Measurements from ENCODE around the gene YARS1. TPM values are rescaled to one million over a fixed set of nuclear protein-coding genes. Genes with fewer than 3 reads are reported as not detected.
"Not testable (repeated sequence)": the region's sequence is repeated elsewhere in the genome, so short reads cannot be mapped to it uniquely, and the experiment has no call there.

Gene YARS1
- total RNA-seq, 1 experiment from 2014 or later = 244 TPM

DNA sequence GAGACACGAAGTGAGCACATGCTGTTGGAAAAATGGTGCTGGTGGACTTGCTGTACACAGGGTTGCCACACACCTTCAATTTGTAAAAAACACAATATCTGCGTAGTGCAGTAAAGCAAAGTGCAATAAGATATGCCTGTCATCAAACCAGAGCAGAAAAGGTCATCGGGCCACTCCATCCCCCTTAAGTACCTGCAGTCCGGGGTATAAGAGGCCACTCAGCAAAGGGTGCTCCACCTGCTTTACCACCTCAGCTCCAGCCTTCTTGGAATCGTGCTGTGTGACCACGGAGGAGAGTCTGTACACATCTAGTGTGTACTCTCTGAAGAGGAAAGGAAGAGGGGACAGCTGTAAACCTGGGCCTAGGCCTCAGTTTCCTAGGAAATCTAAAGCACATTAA is 10.9 kb downstream of the YARS1 start:
- ChIA-PET POLR2A (no interaction called here), RAD21 (ENCODE audit: low non-redundant PET in 1 of 2, low total read pairs in 2 of 2, uncharacterized antibody in 2 of 2, unreplicated experiment in 2 of 2) (no interaction called here), CTCF (no interaction called here)
- intact Hi-C loops (cut with micrococcal nuclease) = no loop called here
- H3K4me3 ChIP-seq (replicated peaks in 1 of 2; ENCODE audit: low read depth in 1 of 2, low read length in 2 of 2) = no peak overlapping the region
- no peaks in the 10 kb centered on the region for H3K4me1 ChIP-seq (ENCODE audit: control insufficient read depth in 1 of 2, insufficient read depth in 2 of 2, low read length in 2 of 2)
- peaks cover 3% of the 10 kb centered on the region; the same call in 1 of the 2 replicates for H4K20me1 ChIP-seq (ENCODE audit: insufficient read depth)
- H3K27ac ChIP-seq (ENCODE audit: low read depth, low read length) = no peak overlapping the region
- peaks cover 32 to 45% of the 10 kb centered on the region in 2 experiments for H3K36me3 ChIP-seq (ENCODE audit: control insufficient read depth in 1 of 2, insufficient read depth in 2 of 2, low read length in 2 of 2)
- BruUV-seq (replicated peaks) = no TSS peak
- H3K9me3 ChIP-seq (ENCODE audit: control insufficient read depth in 1 of 2, insufficient read depth in 1 of 2, low read depth in 1 of 2, low read length in 2 of 2) = no peaks in the 10 kb centered on the region
- peaks cover 64% of the 10 kb centered on the region for H3K79me2 ChIP-seq (ENCODE audit: insufficient read depth, low read length)
- no peak for DNase-seq (ENCODE audit: low read depth, low spot score)
- no peak overlapping the region for H3K9ac ChIP-seq (ENCODE audit: low read length)
- no peaks in the 10 kb centered on the region for H3K9me2 ChIP-seq (ENCODE audit: insufficient read depth)
- H3K27me3 ChIP-seq (ENCODE audit: insufficient read depth, low read length) = no peaks in the 10 kb centered on the region
- no peak overlapping the region for H3K4me2 ChIP-seq (ENCODE audit: low read length)
- ATAC-seq = no peak
- TF ChIP-seq, protein P1, sequence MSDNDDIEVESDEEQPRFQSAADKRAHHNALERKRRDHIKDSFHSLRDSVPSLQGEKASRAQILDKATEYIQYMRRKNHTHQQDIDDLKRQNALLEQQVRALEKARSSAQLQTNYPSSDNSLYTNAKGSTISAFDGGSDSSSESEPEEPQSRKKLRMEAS (IDR thresholded peaks at IDR 0.05) = no peak
- TF ChIP-seq, protein P2, sequence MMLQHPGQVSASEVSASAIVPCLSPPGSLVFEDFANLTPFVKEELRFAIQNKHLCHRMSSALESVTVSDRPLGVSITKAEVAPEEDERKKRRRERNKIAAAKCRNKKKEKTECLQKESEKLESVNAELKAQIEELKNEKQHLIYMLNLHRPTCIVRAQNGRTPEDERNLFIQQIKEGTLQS (IDR thresholded peaks at IDR 0.05) = no peak
- TF ChIP-seq SP1 (IDR thresholded peaks at IDR 0.05; ENCODE audit: low read depth) = no peak
- no peak for TF ChIP-seq YY1 (IDR thresholded peaks at IDR 0.05; ENCODE audit: extremely low read depth, insufficient replicate concordance, low read depth, low read length)
- no peak for TF ChIP-seq EGR1 (IDR thresholded peaks at IDR 0.05; ENCODE audit: low read depth)
- H2AFZ ChIP-seq (ENCODE audit: low read depth, low read length, poor library complexity, severe bottlenecking) = no peak overlapping the region

DNA sequence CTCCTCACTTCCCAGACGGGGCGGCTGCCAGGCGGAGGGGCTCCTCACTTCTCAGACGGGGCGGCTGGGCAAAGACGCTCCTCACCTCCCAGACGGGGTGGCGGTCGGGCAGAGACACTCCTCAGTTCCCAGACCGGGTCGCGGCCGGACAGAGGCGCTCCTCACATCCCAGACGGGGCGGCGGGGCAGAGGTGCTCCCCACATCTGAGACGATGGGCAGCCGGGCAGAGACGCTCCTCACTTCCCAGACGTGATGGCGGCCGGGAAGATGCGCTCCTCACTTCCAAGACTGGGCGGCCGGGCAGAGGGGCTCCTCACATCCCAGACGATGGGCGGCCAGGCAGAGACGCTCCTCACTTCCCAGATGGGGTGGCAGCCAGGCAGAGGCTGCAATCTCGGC is 12.7 kb downstream of the YARS1 start:
- peaks cover 63% of the 10 kb centered on the region for H3K79me2 ChIP-seq (ENCODE audit: insufficient read depth, low read length)
- RAD21 ChIA-PET (ENCODE audit: low non-redundant PET in 1 of 2, low total read pairs in 2 of 2, uncharacterized antibody in 2 of 2, unreplicated experiment in 2 of 2); H3K9me3 ChIP-seq (ENCODE audit: control insufficient read depth in 1 of 2, insufficient read depth in 1 of 2, low read depth in 1 of 2, low read length in 2 of 2); H3K27ac ChIP-seq (ENCODE audit: low read depth, low read length); BruUV-seq (replicated peaks); CTCF ChIA-PET; DNase-seq (ENCODE audit: low read depth, low spot score); H3K9ac ChIP-seq (ENCODE audit: low read length); ATAC-seq; H3K27me3 ChIP-seq (ENCODE audit: insufficient read depth, low read length); intact Hi-C loops (cut with micrococcal nuclease); H3K4me2 ChIP-seq (ENCODE audit: low read length); H4K20me1 ChIP-seq (ENCODE audit: insufficient read depth); H2AFZ ChIP-seq (ENCODE audit: low read depth, low read length, poor library complexity, severe bottlenecking); H3K9me2 ChIP-seq (ENCODE audit: insufficient read depth); POLR2A ChIA-PET; H3K4me3 ChIP-seq (replicated peaks in 1 of 2; ENCODE audit: low read depth in 1 of 2, low read length in 2 of 2); H3K4me1 ChIP-seq (ENCODE audit: control insufficient read depth in 1 of 2, insufficient read depth in 2 of 2, low read length in 2 of 2): not testable (repeated sequence)
- peaks cover 23 to 31% of the 10 kb centered on the region in 2 experiments for H3K36me3 ChIP-seq (ENCODE audit: control insufficient read depth in 1 of 2, insufficient read depth in 2 of 2, low read length in 2 of 2)
